H1 (cell line): ENCODE measurements around the gene DENND1A.

Source experiments
- BCL11A ChIP-seq, 2 experiments: IDR thresholded peaks; one replicate each; pipeline ENCODE4 v1.6.1; 2011; ENCODE audit warnings: low read depth in 2 of 2, low read length in 2 of 2, mild to moderate bottlenecking in 2 of 2
- CBX8 ChIP-seq: fragments of 300-800, 300-1000 bp; sonication (generic); IDR thresholded peaks from 2 replicates; pipeline ENCODE4 v1.7.1; 2016; ENCODE audit warnings: low read depth, low read length, borderline replicate concordance
- CTBP2 ChIP-seq: IDR thresholded peaks from 2 replicates; pipeline ENCODE4 v1.7.0; 2011; ENCODE audit warnings: borderline replicate concordance, mild to moderate bottlenecking, moderate library complexity, mixed read lengths, low read length; ENCODE audit not compliant: insufficient read depth, insufficient read length
- CTCF ChIP-seq, 3 experiments: IDR thresholded peaks; 1 replicate in 2 of 3; 2 replicates in 1 of 3; pipeline versions ENCODE4 v1.5.1 to v1.6.1; 2011; ENCODE audit warnings: low read length in 3 of 3, mild to moderate bottlenecking in 3 of 3, inconsistent platforms in 2 of 3, low read depth in 1 of 3, moderate library complexity in 1 of 3; ENCODE audit not compliant: insufficient read depth in 1 of 3; ENCODE audit errors: control extremely low read depth in 1 of 3
- E2F6 ChIP-seq: IDR thresholded peaks from 2 replicates; pipeline ENCODE4 v1.6.1; 2012; ENCODE audit warnings: inconsistent platforms
- EZH2 ChIP-seq: fragments of 200-600 bp; sonication (generic); IDR thresholded peaks from 2 replicates; pipeline ENCODE4 v1.7.1; 2012; ENCODE audit warnings: low read depth, mild to moderate bottlenecking, moderate library complexity, low read length, inconsistent platforms; ENCODE audit not compliant: severe bottlenecking
- MAFK ChIP-seq: IDR thresholded peaks from 2 replicates; pipeline ENCODE4 v1.6.1; 2012; ENCODE audit warnings: low read depth, mild to moderate bottlenecking, improper control_type of control experiment, low read length
- RAD21 ChIP-seq, 2 experiments: IDR thresholded peaks in 1 of 2; conservative IDR thresholded peaks in 1 of 2; 2 replicates each; pipeline ENCODE4 v1.6.1; 2011; ENCODE audit warnings: low read depth in 2 of 2, low read length in 2 of 2, improper control_type of control experiment in 1 of 2, inconsistent platforms in 1 of 2, mild to moderate bottlenecking in 1 of 2, moderate library complexity in 1 of 2
- SP2 ChIP-seq: IDR thresholded peaks from 2 replicates; pipeline ENCODE4 v1.6.1; 2012; ENCODE audit warnings: mild to moderate bottlenecking, low read length, inconsistent platforms
- TAF1 ChIP-seq: IDR thresholded peaks from 2 replicates; pipeline ENCODE4 v1.6.1; 2011; ENCODE audit warnings: mild to moderate bottlenecking, low read depth, low read length
- USF2 ChIP-seq: IDR thresholded peaks from 2 replicates; pipeline ENCODE4 v1.6.1; 2011; ENCODE audit warnings: low read length, improper control_type of control experiment

GRCh38 chr9:123482295-123482968 is 447.5 kb downstream of the DENND1A start:
- TF ChIP-seq CTCF (IDR thresholded peaks at IDR 0.05; ENCODE audit: control extremely low read depth in 1 of 3, insufficient read depth in 1 of 3, low read depth in 1 of 3, low read length in 3 of 3) (no peak), SP2 (no peak), EZH2 (no peak), MAFK (no peak), TAF1 (no peak), BCL11A (IDR thresholded peaks at IDR 0.05; ENCODE audit: low read depth in 2 of 2, low read length in 2 of 2) (no peak), CTBP2 (no peak), E2F6 (no peak), RAD21 (IDR thresholded peaks at IDR 0.05 in 1 of 2, conservative IDR thresholded peaks at IDR 0.05 in 1 of 2; ENCODE audit: low read depth in 2 of 2, low read length in 2 of 2) (no peak), CBX8 (no peak), USF2 (no peak)
